GM21786 (cell line): ENCODE data around the gene VCPKMT.
A peak's percentile ranks its signal among the peaks of the same experiment; 100 is the strongest.
"Not testable (repeated sequence)": the region's sequence is repeated elsewhere in the genome, so short reads cannot be mapped to it uniquely, and the experiment has no call there.

Experiments used
- ATAC-seq: cut with Tn5 transposase; IDR thresholded peaks from one replicate; pipeline ENCODE4 v1.9.1; 2021; ENCODE audit not compliant: unreplicated experiment

The VCPKMT gene

DNA sequence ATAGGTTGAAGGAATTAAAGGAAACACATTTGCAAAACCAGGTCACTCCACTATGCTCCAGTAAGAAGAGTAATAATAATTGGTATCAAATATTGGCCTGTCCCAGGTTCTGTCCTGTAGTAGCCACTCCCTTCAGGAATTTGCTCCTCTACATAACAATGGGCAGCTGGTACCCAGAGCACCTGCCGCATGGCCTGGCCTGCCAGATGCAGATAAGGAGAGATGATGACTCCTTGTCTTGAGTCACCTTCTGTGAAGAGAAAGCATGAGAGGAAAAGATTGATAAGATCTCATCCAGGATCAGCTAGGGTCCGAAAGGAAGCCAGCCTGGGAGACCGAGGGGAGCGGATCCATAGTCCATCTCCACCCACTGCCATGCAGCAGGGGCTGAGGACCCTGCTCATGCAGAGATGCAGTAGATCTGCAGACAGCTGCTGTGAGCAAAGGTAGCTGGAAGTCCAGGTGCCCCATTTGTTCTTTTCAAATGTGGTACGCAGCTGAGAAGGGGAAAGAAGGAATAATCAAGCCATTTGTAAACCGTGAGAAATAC is 24.3 kb downstream of the VCPKMT start:
- no peak for ATAC-seq

DNA sequence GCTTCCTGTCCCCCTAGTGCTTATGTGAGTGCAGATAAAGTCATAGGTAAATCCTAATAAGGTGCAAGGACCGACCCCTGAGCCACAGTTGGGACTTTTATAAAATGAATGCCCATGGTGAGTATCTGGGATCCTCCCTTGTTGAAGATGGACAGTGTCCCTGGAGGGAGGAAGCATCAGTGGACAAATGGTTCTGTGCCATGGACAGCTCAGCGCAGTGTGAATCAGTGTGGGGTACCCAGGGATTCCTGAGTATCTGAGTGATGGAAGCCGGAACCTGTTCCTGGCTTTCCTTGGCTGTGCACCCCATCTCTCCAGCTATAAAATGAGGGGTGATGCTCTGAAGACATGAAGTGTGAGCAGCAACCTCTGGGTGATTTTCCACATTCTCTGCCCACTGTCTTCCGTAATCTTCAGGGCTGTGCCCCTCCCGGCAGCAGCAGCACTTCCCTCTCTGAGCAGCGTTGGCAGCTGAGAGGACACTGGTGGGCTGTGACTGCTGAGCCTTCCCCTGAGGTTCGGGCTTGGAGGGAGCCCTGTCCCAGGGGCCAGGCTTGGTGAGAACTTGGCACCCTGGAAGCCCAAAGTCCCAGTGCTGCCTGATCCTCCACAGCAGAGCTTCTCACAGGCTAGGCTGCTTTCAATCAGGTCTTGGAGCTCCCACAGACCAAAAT is 25.0 kb downstream of the VCPKMT start:
- no peak for ATAC-seq

DNA sequence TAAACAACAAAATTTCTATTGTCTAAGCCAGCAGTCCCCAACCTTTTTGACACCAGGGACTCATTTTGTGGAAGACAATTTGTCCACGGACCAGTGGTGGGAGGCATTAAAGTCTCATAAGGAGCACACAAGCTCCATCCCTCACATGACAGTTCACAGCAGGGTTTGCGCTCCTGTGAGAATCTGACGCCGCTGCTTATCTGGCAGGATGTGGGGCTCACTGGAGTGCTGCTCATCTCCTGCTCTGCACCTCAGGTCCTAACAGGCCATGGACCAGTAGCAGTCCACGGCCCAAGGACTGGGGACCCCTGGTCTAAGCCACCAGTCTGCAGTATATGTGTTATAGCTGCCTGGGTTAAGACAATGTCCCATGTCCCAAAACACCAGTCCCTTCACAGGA is 27.2 kb downstream of the VCPKMT start:
- ATAC-seq: no peak

DNA sequence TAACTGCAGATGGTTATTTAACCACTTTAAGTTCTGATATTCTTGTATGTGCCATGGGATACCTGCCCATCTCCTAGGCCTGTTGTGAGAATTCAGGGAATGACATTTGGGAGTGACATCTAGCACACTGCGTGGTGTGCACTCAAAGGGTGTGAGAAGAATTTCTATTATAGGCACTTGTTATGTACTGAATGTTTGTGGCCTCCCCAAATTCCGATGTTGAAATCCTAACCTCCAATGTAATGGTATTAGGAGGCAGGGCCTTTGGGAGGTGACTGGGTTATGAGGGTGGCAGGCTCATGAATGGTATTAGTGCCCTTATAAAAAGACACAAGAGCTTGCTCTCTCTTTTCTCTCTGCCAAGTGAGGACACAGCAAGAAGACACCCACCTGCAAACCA is 27.6 kb downstream of the VCPKMT start:
- no peak for ATAC-seq

DNA sequence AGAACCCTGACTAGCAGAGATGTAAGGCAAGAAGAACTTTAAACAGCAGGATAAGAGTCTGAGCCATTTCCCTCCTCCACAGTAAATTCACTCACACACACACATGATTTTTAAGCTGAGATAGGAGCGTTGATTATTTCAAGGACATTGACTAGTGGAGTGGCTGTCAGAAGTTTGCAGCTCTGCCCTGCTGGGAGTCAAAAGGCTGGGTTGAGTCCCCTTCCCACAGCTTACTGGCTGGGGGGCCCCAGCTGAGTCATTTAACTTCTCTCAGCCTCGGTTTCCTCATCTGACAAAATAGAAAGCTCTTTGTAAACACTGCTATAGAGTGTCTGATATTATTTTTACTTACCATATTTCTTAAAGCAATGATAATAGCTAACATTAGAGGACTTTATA is 28.3 kb downstream of the VCPKMT start:
- no peak for ATAC-seq

DNA sequence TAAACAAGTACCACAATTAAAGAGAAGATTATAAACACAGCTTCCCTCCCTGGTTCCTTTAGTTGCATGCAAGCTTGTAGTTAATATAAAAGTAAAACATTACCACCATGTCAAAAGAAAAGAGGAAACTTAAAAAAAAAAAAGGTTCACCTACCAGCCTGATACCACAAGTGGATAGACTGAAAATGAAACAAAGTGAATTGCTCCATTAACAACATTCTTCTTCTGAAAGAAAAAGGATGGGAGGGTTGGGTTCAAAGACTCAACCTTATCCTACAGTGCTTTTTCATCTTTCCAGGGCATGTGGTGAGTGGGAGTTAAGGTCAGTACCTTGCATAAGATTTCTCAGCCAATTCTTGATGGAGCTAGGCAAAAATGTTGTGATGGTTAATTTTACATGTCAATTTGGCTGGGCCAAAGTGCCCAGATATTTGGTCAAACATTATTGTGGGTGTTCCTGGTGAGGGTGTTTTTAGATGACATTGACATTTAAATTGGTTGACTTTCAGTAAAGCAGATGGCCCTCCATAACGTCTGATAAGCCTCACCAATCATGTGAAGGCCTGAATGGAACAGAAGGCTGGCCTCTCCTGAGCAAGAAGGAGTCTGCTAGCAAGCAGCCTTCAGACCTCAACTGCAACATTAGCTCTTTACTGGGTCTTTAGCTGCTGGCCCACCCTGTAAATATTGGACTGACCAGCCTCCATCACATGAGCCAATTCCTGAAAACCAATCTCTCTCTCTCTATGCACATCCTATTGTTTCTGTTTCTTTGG is 28.8 kb downstream of the VCPKMT start:
- ATAC-seq: no peak

DNA sequence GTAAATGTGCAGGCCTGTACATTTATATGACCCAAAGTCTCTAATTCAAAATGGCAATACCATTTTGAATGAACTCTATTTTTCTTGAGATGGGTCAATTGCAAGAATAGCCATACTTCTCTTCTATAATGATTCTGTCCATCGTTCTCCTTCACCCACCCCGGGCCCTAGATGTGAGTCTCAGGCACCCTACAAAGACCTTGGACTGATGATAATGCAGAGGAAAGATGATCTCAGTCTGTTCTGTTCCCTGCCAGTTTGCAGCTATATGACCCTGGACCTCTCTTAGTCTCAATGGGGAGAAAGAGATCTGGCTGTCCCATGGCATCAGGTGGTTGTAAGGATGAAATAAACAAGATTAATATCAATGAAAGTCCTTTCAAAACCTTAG is 30.1 kb downstream of the VCPKMT start:
- ATAC-seq: no peak

DNA sequence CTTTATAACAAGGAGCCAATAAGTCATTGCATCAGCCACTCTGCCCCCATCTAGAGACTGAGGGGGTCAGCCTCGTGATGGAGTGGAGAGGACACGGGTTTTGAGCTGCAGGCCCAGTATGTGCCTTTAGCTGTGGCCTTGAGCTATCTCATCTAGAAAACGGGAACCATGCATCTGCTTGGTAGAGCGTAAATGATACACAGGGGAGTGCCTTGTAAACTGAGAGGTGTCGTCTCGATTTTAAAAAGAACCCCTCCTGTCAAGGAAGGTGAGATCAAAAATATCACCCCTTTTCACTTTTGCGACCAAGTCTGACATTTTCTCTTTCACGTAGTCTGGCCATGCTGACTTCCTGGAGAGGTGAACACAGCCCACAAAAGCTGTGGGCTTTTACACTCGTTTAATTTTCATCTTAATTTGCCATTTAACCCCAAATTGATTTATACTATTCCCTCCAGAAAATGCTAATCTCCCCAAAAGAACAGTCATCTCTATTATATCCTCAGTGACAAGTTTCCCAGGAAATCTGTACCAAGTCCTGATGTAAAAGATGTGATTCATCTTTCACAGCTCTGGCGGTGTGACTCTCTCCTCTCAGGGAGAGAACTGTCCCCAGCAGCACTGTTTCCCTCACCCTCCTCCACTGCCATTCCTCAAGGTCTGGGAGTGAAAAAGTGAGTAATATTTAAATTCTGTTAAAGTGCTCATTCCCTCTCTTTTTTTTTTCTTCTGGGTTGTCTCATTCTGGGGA is 30.6 kb downstream of the VCPKMT start:
- peak; percentile 60 for ATAC-seq

DNA sequence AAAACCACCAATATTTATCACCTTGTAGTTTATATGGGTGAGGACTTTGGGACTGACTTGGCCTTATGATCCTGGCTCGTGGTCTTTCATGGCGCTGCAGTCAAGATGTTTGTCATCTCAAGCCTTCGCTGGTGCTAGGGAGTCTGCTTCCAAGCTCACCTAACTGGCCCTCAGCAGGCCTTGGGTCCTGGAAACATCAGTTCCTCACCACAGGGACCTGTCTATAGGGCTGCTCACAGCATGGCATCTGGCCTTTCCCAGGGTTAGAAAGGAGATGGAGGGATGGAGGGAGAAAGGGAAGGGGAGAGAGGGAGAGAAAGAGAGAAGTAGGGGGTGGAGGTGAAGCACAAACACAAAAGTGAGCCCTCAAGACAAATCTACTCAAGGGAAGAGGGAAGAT is 31.7 kb downstream of the VCPKMT start:
- no peak for ATAC-seq

DNA sequence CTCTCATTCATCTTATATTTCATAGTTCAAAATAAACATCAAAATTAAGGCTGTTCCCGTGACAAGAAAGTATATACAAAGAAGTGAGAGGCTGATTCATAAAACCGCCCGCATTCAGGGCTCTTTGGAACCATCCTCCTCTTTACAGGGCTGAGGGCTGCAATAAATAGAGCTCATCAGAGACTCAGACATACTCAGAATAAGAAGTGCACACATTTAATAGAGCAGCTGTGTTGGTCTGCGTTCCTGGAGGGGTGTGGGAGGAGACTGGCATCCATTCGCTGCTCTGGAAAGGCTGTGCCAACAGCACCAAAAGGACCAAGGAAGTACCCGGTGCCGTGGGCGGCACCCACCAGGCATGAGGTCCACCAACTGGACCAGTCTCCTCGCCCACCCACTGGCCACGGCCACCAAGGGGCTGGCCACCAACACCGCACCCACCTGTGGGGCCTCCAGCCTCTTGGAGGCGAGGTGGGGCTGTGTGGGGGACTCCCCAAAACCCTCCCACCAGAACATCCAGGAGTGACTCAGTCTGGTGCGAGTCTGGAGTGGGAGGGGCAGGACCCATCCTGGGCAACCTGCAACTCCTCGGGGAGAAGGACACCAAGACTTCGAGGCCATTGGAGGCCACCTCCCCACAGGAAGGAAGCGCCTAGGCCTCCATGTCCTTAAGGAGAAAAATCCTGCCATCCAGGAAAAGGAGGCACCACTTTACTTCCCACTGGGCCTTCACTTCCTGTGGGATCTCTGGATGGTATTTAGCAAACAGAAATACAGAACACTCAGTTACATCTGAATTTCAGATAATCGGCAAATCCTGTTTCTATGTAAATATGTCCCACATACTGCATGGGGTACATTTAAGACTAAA is 32.7 kb downstream of the VCPKMT start:
- ATAC-seq: peak; percentile 24

DNA sequence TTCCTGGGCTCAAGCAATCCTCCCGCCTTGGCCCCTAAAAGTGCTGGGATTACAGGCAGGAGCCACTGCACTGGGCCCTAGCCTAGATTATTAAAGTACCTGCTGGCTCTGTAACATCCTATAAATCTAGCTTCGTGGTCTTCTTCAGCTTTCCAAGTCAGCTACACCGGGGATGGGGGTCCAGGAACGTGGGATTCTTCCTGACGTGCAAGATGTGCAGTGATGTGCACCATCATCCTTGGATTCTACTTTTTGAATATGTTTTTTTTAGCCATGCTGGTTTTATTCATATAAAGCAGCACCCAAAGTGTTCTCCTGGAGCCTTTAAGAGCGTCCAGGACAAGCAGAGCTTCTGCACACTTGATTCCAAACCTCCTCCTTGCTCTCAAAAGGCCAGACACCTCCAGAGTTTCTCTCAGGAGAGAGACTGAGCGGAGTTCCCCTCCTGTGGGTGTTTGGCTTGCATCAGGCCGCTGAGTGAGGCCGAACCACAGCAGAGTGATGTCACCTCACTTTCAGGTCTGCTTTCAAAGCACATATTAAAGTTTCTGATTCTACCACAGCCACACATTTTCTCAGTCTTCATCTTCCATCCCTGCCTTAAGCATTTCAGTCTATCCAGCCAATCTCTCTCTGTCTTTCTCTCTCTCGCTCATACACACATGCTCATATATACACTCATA is 33.4 kb downstream of the VCPKMT start:
- ATAC-seq: peak; percentile 49

DNA sequence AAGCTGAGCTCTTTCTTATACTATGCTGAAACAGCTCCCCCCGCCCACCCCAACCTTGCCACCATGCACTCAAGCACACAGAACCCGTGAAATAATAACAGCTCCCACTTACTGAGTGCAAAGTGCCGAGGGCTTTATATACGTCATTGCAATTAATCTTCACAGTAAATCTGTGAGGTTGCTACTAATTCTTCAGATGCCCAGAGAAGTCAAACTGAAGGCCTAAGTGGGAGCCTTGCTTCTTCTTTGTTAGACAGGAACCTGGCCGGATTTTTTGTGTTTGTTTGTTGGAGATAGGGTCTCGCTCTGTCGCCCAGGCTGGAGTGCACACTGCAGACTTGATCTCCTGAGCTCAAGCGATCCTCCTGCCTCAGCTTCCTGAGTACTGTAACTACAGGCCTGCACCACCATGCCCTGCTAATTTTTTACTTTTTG is 34.0 kb downstream of the VCPKMT start:
- no peak for ATAC-seq

DNA sequence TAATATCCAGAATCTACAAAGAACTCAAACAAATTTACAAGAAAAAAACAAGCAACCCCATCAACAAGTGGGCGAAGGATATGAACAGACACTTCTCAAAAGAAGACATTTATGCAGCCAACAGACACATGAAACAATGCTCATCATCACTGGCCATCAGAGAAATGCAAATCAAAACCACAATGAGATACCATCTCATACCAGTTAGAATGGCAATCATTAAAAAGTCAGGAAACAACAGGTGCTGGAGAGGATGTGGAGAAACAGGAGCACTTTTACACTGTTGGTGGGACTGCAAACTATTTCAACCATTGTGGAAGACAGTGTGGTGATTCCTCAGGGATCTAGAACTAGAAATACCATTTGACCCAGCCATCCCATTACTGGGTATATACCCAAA is 37.3 kb downstream of the VCPKMT start:
- ATAC-seq: not testable (repeated sequence)

DNA sequence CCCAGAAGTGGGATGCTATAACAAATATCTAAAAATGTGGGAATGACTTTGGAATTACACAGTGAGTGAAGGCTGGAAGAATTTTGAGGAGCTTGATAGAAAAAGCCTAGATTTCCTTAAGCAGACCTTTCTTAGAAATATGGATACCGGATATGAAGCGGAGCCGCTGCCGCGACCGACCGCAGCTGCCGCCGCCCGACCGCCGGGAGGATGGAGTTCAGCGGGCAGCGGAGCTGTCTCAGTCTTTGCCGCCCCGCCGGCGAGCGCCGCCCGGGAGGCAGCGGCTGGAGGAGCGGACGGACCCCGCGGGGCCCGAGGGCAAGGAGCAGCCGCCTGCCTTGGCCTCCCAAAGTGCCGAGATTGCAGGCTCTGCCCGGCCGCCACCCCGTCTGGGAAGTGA is 42.7 kb downstream of the VCPKMT start:
- ATAC-seq: not testable (repeated sequence)

DNA sequence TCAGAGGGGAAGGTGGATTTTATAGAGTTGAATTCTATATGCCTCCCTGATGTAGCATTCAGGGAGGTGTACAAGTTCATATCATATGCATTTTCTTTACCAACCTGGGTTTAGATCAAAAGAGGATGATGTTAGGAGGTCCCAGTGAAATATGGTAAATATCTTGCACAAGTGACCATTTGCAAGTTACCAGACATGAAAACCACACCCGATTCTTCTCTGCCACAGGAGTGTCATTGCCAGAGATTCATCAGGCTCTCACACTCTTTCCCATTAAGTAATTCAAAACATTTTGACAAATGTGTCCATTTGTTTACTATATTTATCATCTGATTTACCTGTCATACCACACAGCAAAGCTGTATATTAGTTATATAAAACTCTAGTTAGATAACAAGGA is 44.0 kb downstream of the VCPKMT start:
- no peak for ATAC-seq

DNA sequence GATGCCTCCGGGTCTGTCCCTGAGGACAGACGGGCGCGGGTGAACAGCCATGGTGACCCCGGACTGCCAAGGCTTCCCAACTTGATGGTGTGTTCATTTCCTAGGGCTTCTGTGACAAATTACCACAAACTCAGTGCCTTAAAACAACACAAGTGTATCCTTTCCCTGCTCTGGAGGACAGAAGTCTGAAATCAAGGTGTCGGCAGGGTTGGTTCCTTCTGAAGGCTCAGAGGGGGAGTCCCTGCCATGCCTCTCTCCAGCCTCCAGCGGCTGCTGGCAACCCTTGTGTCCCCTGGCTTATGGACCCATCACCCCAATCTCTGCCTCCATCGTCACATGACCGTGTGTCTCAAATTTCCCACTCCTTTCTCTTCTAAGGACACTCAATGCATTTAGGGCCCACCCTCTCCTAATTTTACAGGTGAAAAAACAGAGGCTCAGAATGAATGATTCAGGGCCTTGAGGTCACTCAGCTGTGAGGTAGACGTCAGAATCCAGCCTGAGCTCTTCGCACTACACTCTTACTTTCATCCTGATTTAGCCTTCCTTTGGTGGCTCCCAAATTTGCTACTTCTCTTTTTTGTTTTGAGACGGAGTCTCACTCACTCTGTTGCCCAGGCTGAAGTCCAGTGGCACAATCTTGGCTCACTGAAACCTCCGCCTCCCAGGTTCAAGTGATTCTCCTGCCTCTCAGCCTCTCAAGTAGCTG is 45.4 kb downstream of the VCPKMT start:
- no peak for ATAC-seq

DNA sequence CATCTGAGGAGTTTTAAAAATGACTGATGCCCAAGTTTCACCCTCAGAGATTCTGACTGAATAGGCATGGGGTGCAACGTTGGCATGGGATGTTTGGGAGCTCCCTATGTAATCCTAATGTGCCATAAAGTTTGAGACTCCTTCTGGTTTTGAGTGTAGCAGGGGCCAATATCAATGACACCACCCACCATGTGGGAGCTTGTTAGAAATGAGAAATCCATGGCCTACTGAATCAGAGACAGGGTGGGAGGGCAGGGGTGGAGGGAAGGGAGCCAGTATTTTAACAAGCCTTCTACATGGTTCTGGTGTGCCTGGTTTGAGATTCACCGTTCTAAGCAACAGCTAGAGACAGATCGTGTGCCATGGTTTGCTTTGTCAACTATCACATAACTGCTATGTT is 46.1 kb downstream of the VCPKMT start:
- no peak for ATAC-seq

DNA sequence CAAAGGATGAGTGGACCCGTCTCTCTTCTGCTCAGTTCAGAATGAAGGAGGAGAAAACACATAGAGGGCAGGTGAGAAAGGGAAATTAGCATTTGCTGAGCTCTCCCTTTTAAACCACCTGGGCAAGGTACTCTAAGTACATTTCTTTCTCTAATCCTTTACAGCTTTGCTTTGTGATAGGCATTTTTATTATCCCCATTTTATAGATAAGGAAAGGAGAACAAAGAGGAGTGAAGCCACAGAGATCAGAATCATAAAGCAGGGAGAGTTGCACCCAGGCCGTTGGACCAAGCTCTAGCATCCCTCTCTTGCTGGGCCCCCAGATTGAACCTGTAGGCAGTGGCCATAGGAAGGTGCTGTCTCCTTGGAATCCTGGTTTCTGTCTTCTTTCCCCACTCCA is 47.0 kb downstream of the VCPKMT start:
- no peak for ATAC-seq

DNA sequence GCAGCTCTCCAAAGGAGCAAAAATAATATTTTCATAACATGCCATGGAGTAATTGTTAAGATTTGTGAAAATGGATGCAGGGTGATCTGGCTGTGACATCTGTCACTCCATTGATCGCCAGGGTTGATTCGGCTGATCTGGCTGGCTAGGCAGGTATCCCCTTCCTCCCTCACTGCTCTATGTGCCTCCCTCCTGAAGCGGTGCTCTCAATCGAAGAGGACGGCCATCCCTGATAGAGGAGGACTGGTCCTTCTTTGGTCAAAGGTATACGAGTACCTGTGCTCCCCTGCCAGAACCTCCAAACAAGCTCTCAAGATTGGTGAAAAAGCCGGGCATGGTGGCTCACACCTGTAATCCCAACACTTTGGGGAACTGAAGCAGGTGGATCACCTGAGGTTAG is 47.9 kb downstream of the VCPKMT start:
- ATAC-seq: no peak
